Keratinocyte (primary cell): ENCODE results near the gene CLIC3.

ENCODE experiments used
- EZH2 ChIP-seq: IDR thresholded peaks from one replicate; pipeline ENCODE4 v1.6.1; 2012; ENCODE audit warnings: inconsistent platforms, mild to moderate bottlenecking, low read length, moderate library complexity
- TF ChIP-seq, protein P1 (sequence below), 3 experiments: IDR thresholded peaks in 1 of 3; conservative IDR thresholded peaks in 1 of 3; optimal IDR thresholded peaks in 1 of 3; 2 replicates in 2 of 3; 3 replicates in 1 of 3; pipeline versions ENCODE3 to v1.5.1; 2011; ENCODE audit warnings: low read length in 3 of 3, mild to moderate bottlenecking in 3 of 3, moderate library complexity in 2 of 3, control low read depth in 1 of 3, inconsistent platforms in 1 of 3; ENCODE audit not compliant: insufficient read depth in 2 of 3; ENCODE audit errors: extremely low read depth in 1 of 3

DNA sequence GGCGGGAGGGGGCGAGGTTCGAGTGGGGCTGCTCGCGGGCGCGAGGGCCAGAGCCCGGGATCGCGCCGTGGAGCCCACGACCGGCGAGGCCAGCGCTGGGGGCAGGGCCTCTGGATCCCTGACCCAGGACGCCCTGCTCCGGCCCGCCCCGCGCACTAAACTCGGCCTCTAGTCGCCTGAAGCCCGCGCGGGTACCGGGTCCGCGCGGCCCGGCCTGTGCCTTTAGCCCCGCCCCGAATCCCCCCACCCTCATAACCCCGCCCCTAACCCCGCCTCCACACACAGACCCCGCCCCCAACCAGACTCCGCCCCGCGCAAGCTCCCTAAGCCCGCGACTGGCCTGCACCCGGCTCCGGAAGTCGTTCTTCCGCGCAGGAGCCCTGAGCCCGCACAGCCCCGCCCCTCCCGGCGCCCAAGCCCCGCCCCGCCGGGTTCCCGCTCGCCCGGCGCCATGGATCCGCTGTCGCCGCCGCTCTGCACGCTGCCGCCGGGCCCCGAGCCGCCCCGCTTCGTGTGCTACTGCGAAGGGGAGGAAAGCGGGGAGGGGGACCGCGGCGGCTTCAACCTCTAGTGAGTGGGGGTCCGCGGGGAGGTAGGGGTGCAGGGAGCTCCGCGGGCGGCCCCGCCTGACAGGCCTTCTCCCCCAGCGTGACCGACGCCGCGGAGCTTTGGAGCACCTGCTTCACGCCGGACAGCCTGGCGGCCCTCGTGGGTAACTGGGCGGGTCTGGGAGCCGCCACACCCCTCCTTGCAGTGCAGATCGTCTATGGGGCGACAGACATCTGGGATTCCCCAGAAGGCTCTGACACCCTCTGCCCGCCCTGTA lies 4.2 kb downstream of the CLIC3 start, which contains the start of gene PAXX:
- no peak for TF ChIP-seq EZH2
- TF ChIP-seq, protein P1, sequence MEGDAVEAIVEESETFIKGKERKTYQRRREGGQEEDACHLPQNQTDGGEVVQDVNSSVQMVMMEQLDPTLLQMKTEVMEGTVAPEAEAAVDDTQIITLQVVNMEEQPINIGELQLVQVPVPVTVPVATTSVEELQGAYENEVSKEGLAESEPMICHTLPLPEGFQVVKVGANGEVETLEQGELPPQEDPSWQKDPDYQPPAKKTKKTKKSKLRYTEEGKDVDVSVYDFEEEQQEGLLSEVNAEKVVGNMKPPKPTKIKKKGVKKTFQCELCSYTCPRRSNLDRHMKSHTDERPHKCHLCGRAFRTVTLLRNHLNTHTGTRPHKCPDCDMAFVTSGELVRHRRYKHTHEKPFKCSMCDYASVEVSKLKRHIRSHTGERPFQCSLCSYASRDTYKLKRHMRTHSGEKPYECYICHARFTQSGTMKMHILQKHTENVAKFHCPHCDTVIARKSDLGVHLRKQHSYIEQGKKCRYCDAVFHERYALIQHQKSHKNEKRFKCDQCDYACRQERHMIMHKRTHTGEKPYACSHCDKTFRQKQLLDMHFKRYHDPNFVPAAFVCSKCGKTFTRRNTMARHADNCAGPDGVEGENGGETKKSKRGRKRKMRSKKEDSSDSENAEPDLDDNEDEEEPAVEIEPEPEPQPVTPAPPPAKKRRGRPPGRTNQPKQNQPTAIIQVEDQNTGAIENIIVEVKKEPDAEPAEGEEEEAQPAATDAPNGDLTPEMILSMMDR (optimal IDR thresholded peaks at IDR 0.05 in 1 of 3, IDR thresholded peaks at IDR 0.05 in 1 of 3, conservative IDR thresholded peaks at IDR 0.05 in 1 of 3; ENCODE audit: extremely low read depth in 1 of 3, insufficient read depth in 2 of 3, low read length in 3 of 3), result no peak
